Ecto neural progenitor cell (in vitro differentiated cells): Measurements from ENCODE around the gene RNF212.

Experiments used
- DNase-seq: peaks from one replicate; pipeline ENCODE4 v3.0.0-alpha.2; 2018; ENCODE audit warnings: low spot score

The RNF212 gene

GRCh38 chr4:1048773-1049590, 64.4 kb downstream of the RNF212 start:
- peak; percentile 41 for DNase-seq

GRCh38 chr4:1047976-1048772, 65.2 kb downstream of the RNF212 start:
- DNase-seq, result peak; percentile 46

GRCh38 chr4:1047106-1047975, 66.0 kb downstream of the RNF212 start:
- peak; percentile 51 for DNase-seq

GRCh38 chr4:1046581-1047011, 66.8 kb downstream of the RNF212 start:
- DNase-seq, result peak; percentile 84

- DNase-seq, result no peak
Measured at GRCh38 chr4:1045595-1046201, 67.7 kb downstream of the RNF212 start.

- DNase-seq, result no peak
Measured at GRCh38 chr4:1045193-1045594, 68.2 kb downstream of the RNF212 start.

- DNase-seq, result no peak
Measured at GRCh38 chr4:1044469-1045192, 68.7 kb downstream of the RNF212 start.

- DNase-seq, result peak; percentile 72
Measured at GRCh38 chr4:1043651-1044468, 69.5 kb downstream of the RNF212 start.

- no peak for DNase-seq
Measured at GRCh38 chr4:1043162-1043561, 70.2 kb downstream of the RNF212 start.

- no peak for DNase-seq
Measured at GRCh38 chr4:1042352-1043055, 70.9 kb downstream of the RNF212 start.

GRCh38 chr4:1041936-1042330, 71.4 kb downstream of the RNF212 start:
- DNase-seq, result no peak

- DNase-seq, result peak; percentile 79
Measured at GRCh38 chr4:1041147-1041935, 72.0 kb downstream of the RNF212 start.

GRCh38 chr4:1040344-1041146, 72.8 kb downstream of the RNF212 start:
- DNase-seq, result no peak

GRCh38 chr4:1039493-1040343, 73.6 kb downstream of the RNF212 start:
- DNase-seq, result no peak

GRCh38 chr4:1038948-1039492, 74.3 kb downstream of the RNF212 start:
- no peak for DNase-seq

GRCh38 chr4:1036976-1037810, 76.2 kb downstream of the RNF212 start:
- no peak for DNase-seq
